K562 (cell line): ENCODE measurements around the gene URI1. TPM values are rescaled to one million over a fixed set of nuclear protein-coding genes. Genes with fewer than 3 reads are reported as not detected.

ENCODE experiments used
- ATAC-seq: fragments of 200-7000 bp; cut with Tn5 transposase; 3 replicates; pipeline ENCODE4 v1.9.1; 2020; ENCODE audit warnings: moderate library complexity
- BruUV-seq: library from RNA; stranded (reverse); fragments of 400-500 nt; replicated peaks from 2 replicates; lab custom pipeline; 2021; lab: Mats Ljungman, UMichigan
- CTCF ChIA-PET: fragments of 300-600 bp; formaldehyde crosslinking; extraction: SDS; loops from one replicate; lab custom pipeline; 2021; ENCODE audit warnings: low intra/inter-chr PET ratio; lab: Yijun Ruan, JAX
- POLR2A ChIA-PET: fragments of 300-600, 350-650 bp; sonication (Branson Sonifier 250); formaldehyde crosslinking; extraction: SDS; loops from one replicate; lab custom pipeline; 2021; ENCODE audit warnings: antibody characterized with exemption, inconsistent platforms; lab: Yijun Ruan, JAX
- DNase-seq, 4 experiments: peaks; one replicate each; pipeline versions ENCODE4 v3.0.0 to v3.0.0-alpha.2; 2011 to 2018; ENCODE audit warnings: low spot score in 3 of 4, mixed read lengths in 3 of 4; ENCODE audit errors: extremely low read depth in 1 of 4
- FAIRE-seq: peaks from 2 replicates; lab custom pipeline; 2011; peaks lifted over from hg19 to GRCh38; lab: Jason Lieb, UNC
- H2AFZ ChIP-seq: 2 replicates; pipeline ENCODE4 v1.6.0; 2011; ENCODE audit warnings: low read depth, low read length, control low read depth, inconsistent platforms
- H3K27ac ChIP-seq: fragments of 200-600 bp; 3 replicates; pipeline ENCODE4 v1.8.0; 2011; ENCODE audit warnings: low read depth, mild to moderate bottlenecking, control low read depth, inconsistent platforms, low read length, moderate library complexity, mixed read lengths; ENCODE audit errors: extremely low read depth
- H3K27me3 ChIP-seq, 2 experiments: fragments of 300-600 bp in 1 of 2; 2 replicates in 1 of 2; 3 replicates in 1 of 2; pipeline versions ENCODE4 v1.6.0 to v1.8.0; 2011; ENCODE audit warnings: inconsistent platforms in 2 of 2, low read length in 2 of 2, mild to moderate bottlenecking in 1 of 2, mixed read lengths in 1 of 2, moderate library complexity in 1 of 2; ENCODE audit not compliant: control insufficient read depth in 2 of 2, insufficient read depth in 2 of 2
- H3K36me3 ChIP-seq: fragments of 300-600 bp; 3 replicates; pipeline ENCODE4 v1.8.0; 2011; ENCODE audit warnings: mild to moderate bottlenecking, low read length, inconsistent platforms; ENCODE audit not compliant: control insufficient read depth, insufficient read depth
- H3K4me1 ChIP-seq, 2 experiments: fragments of 200-600 bp in 1 of 2; replicated peaks in 1 of 2; 2 replicates in 1 of 2; 3 replicates in 1 of 2; pipeline versions ENCODE4 v1.5.1 to v1.8.0; 2011; ENCODE audit warnings: inconsistent platforms in 2 of 2, low read length in 2 of 2, mild to moderate bottlenecking in 1 of 2, mixed read lengths in 1 of 2, moderate library complexity in 1 of 2; ENCODE audit not compliant: control insufficient read depth in 2 of 2, insufficient read depth in 2 of 2
- H3K4me2 ChIP-seq: 2 replicates; pipeline ENCODE4 v1.6.1; 2011; ENCODE audit warnings: low read length, control low read depth, inconsistent platforms, mixed read lengths; ENCODE audit not compliant: insufficient read depth
- H3K4me3 ChIP-seq: fragments of 200-600 bp; sonication (generic), shearing (Covaris generic); 2 replicates; pipeline ENCODE4 v1.5.1; 2016; ENCODE audit warnings: control low read depth, inconsistent platforms
- H3K79me2 ChIP-seq: fragments of 200-600 bp; 3 replicates; pipeline ENCODE4 v1.8.0; 2011; ENCODE audit warnings: low read length, inconsistent platforms; ENCODE audit not compliant: control insufficient read depth, insufficient read depth
- H3K9ac ChIP-seq, 2 experiments: 2 replicates each; pipeline versions ENCODE4 v1.6.0 to v1.6.1; 2011; ENCODE audit warnings: low read depth in 2 of 2, low read length in 2 of 2, control low read depth in 1 of 2, inconsistent platforms in 1 of 2, mild to moderate bottlenecking in 1 of 2, mixed read lengths in 1 of 2; ENCODE audit not compliant: insufficient read depth in 1 of 2
- H3K9me1 ChIP-seq: one replicate; pipeline ENCODE4 v1.6.0; 2011; ENCODE audit warnings: inconsistent platforms, mild to moderate bottlenecking, low read length, moderate library complexity; ENCODE audit not compliant: control insufficient read depth, insufficient read depth
- H3K9me3 ChIP-seq: replicated peaks from 2 replicates; pipeline ENCODE4 v1.5.1; 2011; ENCODE audit warnings: low read depth, low read length, inconsistent platforms; ENCODE audit not compliant: control insufficient read depth, insufficient read depth
- H4K20me1 ChIP-seq: replicated peaks from 2 replicates; pipeline ENCODE4 v1.6.1; 2011; ENCODE audit warnings: low read length, inconsistent platforms, mixed read lengths; ENCODE audit not compliant: control insufficient read depth, insufficient read depth
- COPS2 ChIP-seq: fragments of 450-650 bp; conservative IDR thresholded peaks from 2 replicates; pipeline ENCODE4 v1.6.1; 2016; ENCODE audit warnings: mild to moderate bottlenecking, moderate library complexity
- HDAC1 ChIP-seq, 2 experiments: fragments of 450-650 bp; IDR thresholded peaks; 2 replicates each; pipeline ENCODE4 v1.6.1; 2016 to 2017; ENCODE audit warnings: inconsistent platforms in 1 of 2, mild to moderate bottlenecking in 1 of 2, moderate library complexity in 1 of 2
- LEF1 ChIP-seq: fragments of 450-650 bp; IDR thresholded peaks from 2 replicates; pipeline ENCODE4 v1.6.1; 2016; ENCODE audit warnings: mild to moderate bottlenecking
- MEF2A ChIP-seq: IDR thresholded peaks from 2 replicates; pipeline ENCODE4 v1.6.1; 2011; ENCODE audit warnings: low read depth, mild to moderate bottlenecking, low read length, moderate library complexity; ENCODE audit not compliant: control insufficient read depth
- SAFB2 ChIP-seq: fragments of 200-400 bp; formaldehyde crosslinking; IDR thresholded peaks from 2 replicates; pipeline ENCODE4 v1.6.1; 2018; ENCODE audit warnings: borderline replicate concordance, low read length, low read depth, moderate library complexity; ENCODE audit not compliant: severe bottlenecking
- SLC30A9 ChIP-seq: fragments of 250-450 bp; sonication (Bioruptor Pico); IDR thresholded peaks from 2 replicates; pipeline ENCODE4 v1.8.0; 2022; ENCODE audit warnings: mild to moderate bottlenecking, moderate library complexity
- SMARCB1 ChIP-seq: IDR thresholded peaks from 2 replicates; pipeline ENCODE4 v1.6.1; 2011; ENCODE audit warnings: improper control_type of control experiment, low read depth; ENCODE audit not compliant: insufficient read length
- TCF7L2 ChIP-seq: fragments of 150-350 bp; IDR thresholded peaks from 2 replicates; pipeline ENCODE4 v1.6.1; 2016; ENCODE audit warnings: low read depth, mild to moderate bottlenecking, low read length, moderate library complexity
- ZKSCAN1 ChIP-seq: fragments of 150-350 bp; IDR thresholded peaks from 2 replicates; pipeline ENCODE4 v1.6.1; 2016; ENCODE audit warnings: low read depth, low read length
- ZNF3 ChIP-seq: fragments of 250-450 bp; sonication (Bioruptor Pico); IDR thresholded peaks from 2 replicates; pipeline ENCODE4 v1.5.0; 2021; ENCODE audit warnings: mild to moderate bottlenecking, moderate library complexity
- ZNF324 ChIP-seq: fragments of 250-450 bp; sonication (Bioruptor Pico); IDR thresholded peaks from 2 replicates; pipeline ENCODE4 v1.4.0; 2020; ENCODE audit warnings: mild to moderate bottlenecking
- ZNF445 ChIP-seq: fragments of 250-450 bp; sonication (Bioruptor Pico); IDR thresholded peaks from 2 replicates; pipeline ENCODE4 v1.4.0; 2020; ENCODE audit warnings: low read depth, mild to moderate bottlenecking, moderate library complexity
- ZNF57 ChIP-seq: fragments of 450-650 bp; formaldehyde crosslinking; IDR thresholded peaks from 2 replicates; pipeline ENCODE4 v1.4.0; 2020; ENCODE audit warnings: mild to moderate bottlenecking, moderate library complexity
- WGBS: fragments of 100-300 bp; shearing (Covaris generic); methylation state at CpG from one replicate; pipeline ENCODE4 v1.1.6; 2016; ENCODE audit warnings: low coverage, mixed read lengths; ENCODE audit not compliant: insufficient coverage; ENCODE audit errors: missing lambda C conversion rate; 5-methylcytosine and 5-hydroxymethylcytosine counted together
- in situ Hi-C: fragments of 300-500 bp; cut with MboI; formaldehyde crosslinking; loops from 4 replicates; pipeline ENCODE4 v1.15.0; 2018; ENCODE audit warnings: inconsistent platforms, mixed read lengths
- intact Hi-C: fragments of 100-400 bp; cut with micrococcal nuclease; formaldehyde crosslinking; loops from 2 replicates; pipeline ENCODE4 v1.14.2; 2022
- polyA plus RNA-seq, 8 experiments: library from polyadenylated mRNA; depleted of rRNA in 4 of 8; stranded (reverse) in 5 of 8; unstranded in 3 of 8; fragments of >200 nt; fragmentation: Nextera tagmentation in 2 of 8; fragmentation: Illumina TruSeq in 1 of 8; extraction: Ambion mirVana in 2 of 8; extraction: Trizol in 1 of 8; gene quantifications; 2 replicates each; pipeline versions ENCODE4 v1.2.1 to v1.2.3, GENCODE V29; 2011 to 2014; ENCODE audit warnings: inconsistent platforms in 1 of 8, missing spikeins in 1 of 8
- total RNA-seq, 7 experiments: library from RNA; depleted of rRNA in 6 of 7; stranded (reverse); fragments of >200 nt in 6 of 7; fragmentation: Illumina TruSeq in 2 of 7; extraction: Trizol in 2 of 7; gene quantifications; 2 replicates each; pipeline versions ENCODE4 v1.2.1 to v1.2.3, GENCODE V29; 2011 to 2021; ENCODE audit warnings: low replicate concordance in 1 of 7
- TF ChIP-seq, protein P1 (sequence below): sonication (generic); IDR thresholded peaks from 2 replicates; pipeline ENCODE4 v1.6.1; 2016
- TF ChIP-seq, protein P2 (sequence below): fragments of 450-650 bp; IDR thresholded peaks from 2 replicates; pipeline ENCODE4 v1.7.1; 2018; ENCODE audit warnings: mild to moderate bottlenecking, low read depth; ENCODE audit not compliant: partially characterized antibody

URI1 gene
- total and polyA plus RNA-seq, 9 of the 15 experiments (the other 6 are each of a cell fraction or from before 2014, with no cell fraction given) = 16.9 to 87.4 (median 63.9) TPM

DNA sequence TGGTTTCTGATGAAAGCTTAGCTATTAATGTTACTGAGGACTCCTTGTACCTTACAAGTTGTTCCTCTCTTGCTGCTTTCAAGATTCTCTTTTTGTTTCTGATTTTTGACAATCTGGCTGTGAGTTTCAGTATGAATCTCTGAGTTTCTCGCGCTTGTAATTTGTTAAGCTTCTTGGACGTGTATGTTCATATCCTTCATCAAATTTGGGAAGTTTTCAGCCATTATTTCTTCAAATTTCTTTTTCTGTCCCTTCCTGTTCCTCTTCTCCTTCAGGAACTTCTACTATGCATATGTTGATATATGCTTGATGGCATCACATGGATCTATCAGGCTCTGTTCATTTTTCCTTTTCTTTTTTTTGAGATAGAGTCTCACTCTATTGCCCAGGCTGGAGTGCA lies 5.6 kb upstream of the URI1 start:
- FAIRE-seq (no peak), DNase-seq (no peak), ATAC-seq (no peak)
- no peaks in the 10 kb centered on the region for H3K9me1 ChIP-seq
- no peak overlapping the region for H3K27ac ChIP-seq
- ChIA-PET CTCF (no interaction called here), POLR2A (interaction anchor here (0.5 kb wide), 1 partner anchor 869 kb away, joined by 3 read pairs; no protein-coding TSS in a partner anchor)
- no peaks in the 10 kb centered on the region for H3K36me3 ChIP-seq
- no peak overlapping the region for H3K4me3 ChIP-seq
- no peaks in the 10 kb centered on the region for H3K27me3 ChIP-seq
- no peaks in the 10 kb centered on the region for H4K20me1 ChIP-seq
- no peaks in the 10 kb centered on the region for H3K9me3 ChIP-seq
- intact Hi-C loops = no loop called here
- in situ Hi-C loops = no loop called here
- no peak overlapping the region for H2AFZ ChIP-seq
- no peak overlapping the region for H3K4me2 ChIP-seq
- TF ChIP-seq SMARCB1 = no peak
- TF ChIP-seq, protein P1, sequence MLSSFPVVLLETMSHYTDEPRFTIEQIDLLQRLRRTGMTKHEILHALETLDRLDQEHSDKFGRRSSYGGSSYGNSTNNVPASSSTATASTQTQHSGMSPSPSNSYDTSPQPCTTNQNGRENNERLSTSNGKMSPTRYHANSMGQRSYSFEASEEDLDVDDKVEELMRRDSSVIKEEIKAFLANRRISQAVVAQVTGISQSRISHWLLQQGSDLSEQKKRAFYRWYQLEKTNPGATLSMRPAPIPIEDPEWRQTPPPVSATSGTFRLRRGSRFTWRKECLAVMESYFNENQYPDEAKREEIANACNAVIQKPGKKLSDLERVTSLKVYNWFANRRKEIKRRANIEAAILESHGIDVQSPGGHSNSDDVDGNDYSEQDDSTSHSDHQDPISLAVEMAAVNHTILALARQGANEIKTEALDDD = no peak
- TF ChIP-seq SLC30A9 (CRISPR knock-in tag) = no peak
- no peak for TF ChIP-seq ZNF445 (CRISPR knock-in tag)
- TF ChIP-seq ZNF57 = no peak
- no peak for TF ChIP-seq MEF2A
- TF ChIP-seq SAFB2 = no peak
- no peak for TF ChIP-seq TCF7L2
- TF ChIP-seq COPS2 = no peak
- no peak for TF ChIP-seq ZKSCAN1
- TF ChIP-seq, protein P2, sequence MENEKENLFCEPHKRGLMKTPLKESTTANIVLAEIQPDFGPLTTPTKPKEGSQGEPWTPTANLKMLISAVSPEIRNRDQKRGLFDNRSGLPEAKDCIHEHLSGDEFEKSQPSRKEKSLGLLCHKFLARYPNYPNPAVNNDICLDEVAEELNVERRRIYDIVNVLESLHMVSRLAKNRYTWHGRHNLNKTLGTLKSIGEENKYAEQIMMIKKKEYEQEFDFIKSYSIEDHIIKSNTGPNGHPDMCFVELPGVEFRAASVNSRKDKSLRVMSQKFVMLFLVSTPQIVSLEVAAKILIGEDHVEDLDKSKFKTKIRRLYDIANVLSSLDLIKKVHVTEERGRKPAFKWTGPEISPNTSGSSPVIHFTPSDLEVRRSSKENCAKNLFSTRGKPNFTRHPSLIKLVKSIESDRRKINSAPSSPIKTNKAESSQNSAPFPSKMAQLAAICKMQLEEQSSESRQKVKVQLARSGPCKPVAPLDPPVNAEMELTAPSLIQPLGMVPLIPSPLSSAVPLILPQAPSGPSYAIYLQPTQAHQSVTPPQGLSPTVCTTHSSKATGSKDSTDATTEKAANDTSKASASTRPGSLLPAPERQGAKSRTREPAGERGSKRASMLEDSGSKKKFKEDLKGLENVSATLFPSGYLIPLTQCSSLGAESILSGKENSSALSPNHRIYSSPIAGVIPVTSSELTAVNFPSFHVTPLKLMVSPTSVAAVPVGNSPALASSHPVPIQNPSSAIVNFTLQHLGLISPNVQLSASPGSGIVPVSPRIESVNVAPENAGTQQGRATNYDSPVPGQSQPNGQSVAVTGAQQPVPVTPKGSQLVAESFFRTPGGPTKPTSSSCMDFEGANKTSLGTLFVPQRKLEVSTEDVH = no peak
- TF ChIP-seq ZNF324 (CRISPR knock-in tag) = no peak
- TF ChIP-seq LEF1 = no peak
- TF ChIP-seq ZNF3 (CRISPR knock-in tag) = no peak
- TF ChIP-seq HDAC1 (IDR thresholded peaks at IDR 0.05) = no peak
- H3K79me2 ChIP-seq = no peaks in the 10 kb centered on the region
- no TSS peak for BruUV-seq
- H3K4me1 ChIP-seq = peaks cover 4% of the 10 kb centered on the region in 2 experiments; a peak in 3 of 5 replicates
- WGBS = 83% methylated on average over 3 of the region's 3 CpGs
- H3K9ac ChIP-seq = no peak overlapping the region
